Sigmoid colon (tissue), 7 donors: ENCODE results near the gene TFF1. TPM values are rescaled to one million over a fixed set of nuclear protein-coding genes. Genes with fewer than 3 reads are reported as not detected.

Experiments
- DNase-seq: peaks from one replicate; pipeline ENCODE4 v3.0.0-alpha.2; 2019
- H3K27ac ChIP-seq, 4 donors: fragments of 200-600 bp; sonication (generic); one replicate each; pipeline ENCODE4 v1.5.1; 2016 to 2019; ENCODE audit warnings: mild to moderate bottlenecking in 1 of 4
- H3K27me3 ChIP-seq, 3 donors: fragments of 200-600 bp; sonication (generic); one replicate each; pipeline ENCODE4 v1.5.1; 2019; ENCODE audit warnings: mild to moderate bottlenecking in 1 of 3
- H3K36me3 ChIP-seq, 4 donors: fragments of 200-600 bp; sonication (generic); one replicate each; pipeline ENCODE4 v1.5.1; 2016 to 2019
- H3K4me1 ChIP-seq, 4 donors: fragments of 200-600 bp; sonication (generic); one replicate each; pipeline ENCODE4 v1.5.1; 2017 to 2019
- H3K4me3 ChIP-seq, 4 donors: fragments of 200-600 bp; sonication (generic); one replicate each; pipeline ENCODE4 v1.5.1; 2017 to 2019; ENCODE audit warnings: mild to moderate bottlenecking in 2 of 4, moderate library complexity in 1 of 4
- H3K9me3 ChIP-seq, 4 donors: fragments of 200-600 bp in 3 of 4; sonication (generic) in 3 of 4; one replicate each; pipeline versions ENCODE4 v1.5.1 to v1.6.1; 2013 to 2019
- CTCF ChIP-seq, 4 experiments: fragments of 450-650 bp in 3 of 4; fragments of 200-600 bp in 1 of 4; IDR thresholded peaks; one replicate each; pipeline ENCODE4 v1.5.1; 2016 to 2019; ENCODE audit warnings: antibody characterized with exemption in 4 of 4, mild to moderate bottlenecking in 3 of 4, moderate library complexity in 2 of 4
- EP300 ChIP-seq, 4 donors: sonication (generic); formaldehyde crosslinking; IDR thresholded peaks; one replicate each; pipeline ENCODE4 v1.6.1; 2017; ENCODE audit warnings: antibody characterized with exemption in 4 of 4
- POLR2A ChIP-seq, 2 donors: fragments of 450-650 bp; IDR thresholded peaks; one replicate each; pipeline ENCODE4 v1.6.1; 2016; ENCODE audit warnings: antibody characterized with exemption in 2 of 2, mild to moderate bottlenecking in 2 of 2, moderate library complexity in 2 of 2
- POLR2AphosphoS5 ChIP-seq, 4 donors: sonication (generic); formaldehyde crosslinking; IDR thresholded peaks; one replicate each; pipeline ENCODE4 v1.6.1; 2017; ENCODE audit warnings: antibody characterized with exemption in 4 of 4
- WGBS, 2 donors: extraction: QIAGEN DNeasy Blood & Tissue Kit; methylation state at CpG; one replicate each; pipeline ENCODE4 v1.1.7; 2013; 5-methylcytosine and 5-hydroxymethylcytosine counted together
- intact Hi-C: fragments of 100-400 bp; cut with DNase I; formaldehyde crosslinking; loops from one replicate; pipeline ENCODE4 v1.15.1; 2023
- polyA plus RNA-seq, 3 donors: library from polyadenylated mRNA; stranded (reverse); fragments of 200-250 nt; gene quantifications; one replicate each; pipeline ENCODE4 v1.2.3, GENCODE V29; 2013
- total RNA-seq, 4 donors: library from RNA; depleted of rRNA; stranded (reverse); fragments of >200 nt; gene quantifications; one replicate each; pipeline ENCODE4 v1.1.0, GENCODE V29; 2016
- donor health status: healthy with polysubstance abuse.
- donor health status: Bipolar disorder and iron deficiency.
- donor health status: healthy.

TFF1 gene
- total and polyA plus RNA-seq, 7 donors: 1.1 to 706 (median 454) TPM; not detected in 3

GRCh38 chr21:42373196-42373907 is 7.0 kb upstream of the TFF1 start:
- Histone ChIP-seq H3K36me3 (no peaks in the 10 kb centered on the region), H3K4me3 (no peak overlapping the region), H3K9me3 (no peaks in the 10 kb centered on the region), H3K27ac (no peak overlapping the region), H3K27me3 (peaks cover 0 to 32% (median 20%) of the 10 kb centered on the region in 3 donors), H3K4me1 (no peaks in the 10 kb centered on the region)
- 80 to 87% methylated on average over 25 of the region's 25 CpGs for WGBS, 2 donors
- intact Hi-C loops: no loop called here
- no peak for DNase-seq
- no peak for TF ChIP-seq POLR2AphosphoS5 (IDR thresholded peaks at IDR 0.05)
- no peak for TF ChIP-seq CTCF (IDR thresholded peaks at IDR 0.05)
- no peak for TF ChIP-seq EP300 (IDR thresholded peaks at IDR 0.05)
- no peak for TF ChIP-seq POLR2A (IDR thresholded peaks at IDR 0.05)

- intact Hi-C loops: no loop called here
- no peak for TF ChIP-seq CTCF (IDR thresholded peaks at IDR 0.05)
- TF ChIP-seq EP300 (IDR thresholded peaks at IDR 0.05): no peak
- no peak for TF ChIP-seq POLR2AphosphoS5 (IDR thresholded peaks at IDR 0.05)
- TF ChIP-seq POLR2A (IDR thresholded peaks at IDR 0.05): no peak
- Histone ChIP-seq H3K27me3 (peaks cover 0 to 26% (median 20%) of the 10 kb centered on the region in 3 donors), H3K4me1 (no peaks in the 10 kb centered on the region), H3K36me3 (no peaks in the 10 kb centered on the region), H3K9me3 (no peaks in the 10 kb centered on the region), H3K4me3 (no peak overlapping the region), H3K27ac (no peak overlapping the region)
- no peak for DNase-seq
- 79 to 84% methylated on average over 18 of the region's 18 CpGs for WGBS, 2 donors
Measured at GRCh38 chr21:42370894-42371654, 4.7 kb upstream of the TFF1 start.

GRCh38 chr21:42369821-42370220 is 3.5 kb upstream of the TFF1 start:
- TF ChIP-seq CTCF (IDR thresholded peaks at IDR 0.05) (no peak), POLR2A (IDR thresholded peaks at IDR 0.05) (no peak), POLR2AphosphoS5 (IDR thresholded peaks at IDR 0.05) (no peak), EP300 (IDR thresholded peaks at IDR 0.05) (no peak)
- H3K27me3 ChIP-seq: peaks cover 0 to 26% (median 9%) of the 10 kb centered on the region in 3 donors
- H3K9me3 ChIP-seq: no peaks in the 10 kb centered on the region
- no peaks in the 10 kb centered on the region for H3K36me3 ChIP-seq
- H3K27ac ChIP-seq: no peak overlapping the region
- no peak for DNase-seq
- 79 to 90% methylated on average over 16 of the region's 16 CpGs for WGBS, 2 donors
- intact Hi-C loops: no loop called here
- no peaks in the 10 kb centered on the region for H3K4me1 ChIP-seq
- no peak overlapping the region for H3K4me3 ChIP-seq

GRCh38 chr21:42367367-42368165 is 1.2 kb upstream of the TFF1 start:
- intact Hi-C loops: no loop called here
- Histone ChIP-seq H3K27me3 (peaks cover 0 to 42% (median 0%) of the 10 kb centered on the region in 3 donors), H3K4me3 (no peak overlapping the region), H3K4me1 (no peaks in the 10 kb centered on the region), H3K9me3 (no peaks in the 10 kb centered on the region), H3K36me3 (no peaks in the 10 kb centered on the region), H3K27ac (no peak overlapping the region)
- DNase-seq: no peak
- no peak for TF ChIP-seq CTCF (IDR thresholded peaks at IDR 0.05)
- TF ChIP-seq POLR2AphosphoS5 (IDR thresholded peaks at IDR 0.05): no peak
- TF ChIP-seq EP300 (IDR thresholded peaks at IDR 0.05): no peak
- no peak for TF ChIP-seq POLR2A (IDR thresholded peaks at IDR 0.05)
- WGBS, 2 donors: 78 to 82% methylated on average over 14 of the region's 14 CpGs
